ENCODE measurements around the gene KCNG3. TPM values are rescaled to one million over a fixed set of nuclear protein-coding genes. Genes with fewer than 3 reads are reported as not detected.

KCNG3 gene
- total and polyA plus RNA-seq, 2 of the 13 experiments (the other 11 are each of a cell fraction or from before 2014, with no cell fraction given), result 2.8 to 4.8 TPM

DNA sequence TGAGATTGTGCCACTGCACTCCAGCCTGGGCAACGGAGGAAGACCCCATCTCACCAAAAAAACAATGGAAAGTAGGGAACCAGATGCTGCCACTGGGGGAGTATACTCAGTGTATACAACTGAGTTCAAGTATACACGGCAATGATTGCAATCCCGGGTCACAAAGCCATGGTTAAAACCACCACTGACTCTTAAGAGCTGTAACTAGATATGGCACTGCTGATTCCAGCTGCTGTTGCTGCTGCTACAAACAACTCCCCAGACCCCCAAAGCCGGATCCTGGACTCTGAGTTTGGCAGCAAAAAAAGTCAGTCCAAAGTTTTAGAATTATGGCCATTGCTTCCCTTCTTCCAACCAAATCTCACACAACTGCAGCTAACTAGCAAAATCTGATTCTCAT lies 89.1 kb downstream of the KCNG3 start:
- intact Hi-C loops (cut with micrococcal nuclease; ENCODE audit: unreplicated experiment) (no loop called here), in situ Hi-C loops (cut with HindIII; ENCODE audit: extremely low pct_ligation_motif_present, low pct_unique_long_range_greater_than_20kb) (no loop called here)
- no peaks in the 10 kb centered on the region for H3K4me1 ChIP-seq (ENCODE audit: insufficient read depth, low read length)
- H3K27ac ChIP-seq (ENCODE audit: extremely low read length, insufficient read depth, low read length), result no peak overlapping the region
- H3K4me2 ChIP-seq (ENCODE audit: low read depth, low read length), result no peak overlapping the region
- WGBS (ENCODE audit: low lambda C conversion rate), result 39% methylated on average over 4 of the region's 4 CpGs
- FAIRE-seq, result no peak
- H3K27me3 ChIP-seq (ENCODE audit: control insufficient read depth in 1 of 2, insufficient read depth in 2 of 2, low read length in 2 of 2), result no peaks in the 10 kb centered on the region
- H3K9me3 ChIP-seq (ENCODE audit: low read length), result no peaks in the 10 kb centered on the region
- no peak overlapping the region for H3K4me3 ChIP-seq (replicated peaks in 1 of 3; ENCODE audit: insufficient read depth in 1 of 3, low read depth in 2 of 3, low read length in 3 of 3)
- no peaks in the 10 kb centered on the region for H3K79me2 ChIP-seq (ENCODE audit: insufficient read depth, low read length)
- no TSS peak for BruUV-seq (replicated peaks)
- no peak overlapping the region for H3K9ac ChIP-seq (ENCODE audit: insufficient read depth, low read depth, low read length)
- H2AFZ ChIP-seq (ENCODE audit: low read length), result no peak overlapping the region
- H4K20me1 ChIP-seq (ENCODE audit: insufficient read depth, low read length), result no peaks in the 10 kb centered on the region
- no peaks in the 10 kb centered on the region for H3K36me3 ChIP-seq (replicated peaks in 1 of 2; ENCODE audit: control insufficient read depth in 1 of 2, insufficient read depth in 2 of 2, low read length in 2 of 2)
- ATAC-seq, result no peak
- DNase-seq (ENCODE audit: low spot score), result no peak
- ChIA-PET CTCF (ENCODE audit: low intra/inter-chr PET ratio, low total read pairs) (no interaction called here), POLR2A (no interaction called here)
- no peak for TF ChIP-seq NCOA1 (CRISPR knock-in tag; IDR thresholded peaks at IDR 0.05)
- TF ChIP-seq, protein P1, sequence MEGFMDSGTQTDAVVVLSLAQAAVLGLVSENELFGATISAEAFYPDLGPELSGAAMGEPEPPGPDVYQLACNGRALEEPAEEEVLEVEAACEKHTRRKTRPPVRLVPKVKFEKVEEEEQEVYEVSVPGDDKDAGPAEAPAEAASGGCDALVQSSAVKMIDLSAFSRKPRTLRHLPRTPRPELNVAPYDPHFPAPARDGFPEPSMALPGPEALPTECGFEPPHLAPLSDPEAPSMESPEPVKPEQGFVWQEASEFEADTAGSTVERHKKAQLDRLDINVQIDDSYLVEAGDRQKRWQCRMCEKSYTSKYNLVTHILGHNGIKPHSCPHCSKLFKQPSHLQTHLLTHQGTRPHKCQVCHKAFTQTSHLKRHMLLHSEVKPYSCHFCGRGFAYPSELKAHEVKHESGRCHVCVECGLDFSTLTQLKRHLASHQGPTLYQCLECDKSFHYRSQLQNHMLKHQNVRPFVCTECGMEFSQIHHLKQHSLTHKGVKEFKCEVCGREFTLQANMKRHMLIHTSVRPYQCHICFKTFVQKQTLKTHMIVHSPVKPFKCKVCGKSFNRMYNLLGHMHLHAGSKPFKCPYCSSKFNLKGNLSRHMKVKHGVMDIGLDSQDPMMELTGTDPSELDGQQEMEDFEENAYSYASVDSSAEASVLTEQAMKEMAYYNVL (CRISPR knock-in tag; IDR thresholded peaks at IDR 0.05; ENCODE audit: borderline replicate concordance), result no peak
- TF ChIP-seq FOSL2 (CRISPR knock-in tag; IDR thresholded peaks at IDR 0.05), result no peak
- no peak for TF ChIP-seq KLF12 (CRISPR knock-in tag; IDR thresholded peaks at IDR 0.05; ENCODE audit: borderline replicate concordance)
- no peak for TF ChIP-seq KDM1A (CRISPR knock-in tag; IDR thresholded peaks at IDR 0.05)
- TF ChIP-seq SALL2 (CRISPR knock-in tag; IDR thresholded peaks at IDR 0.05), result no peak
- no peak for TF ChIP-seq GZF1 (CRISPR knock-in tag; IDR thresholded peaks at IDR 0.05)
- no peak for TF ChIP-seq ZBTB21 (CRISPR knock-in tag; IDR thresholded peaks at IDR 0.05)
- TF ChIP-seq RFX3 (CRISPR knock-in tag; IDR thresholded peaks at IDR 0.05), result no peak
- no peak for TF ChIP-seq MBD4 (IDR thresholded peaks at IDR 0.05; ENCODE audit: borderline replicate concordance, low read length)
- TF ChIP-seq, protein P2, sequence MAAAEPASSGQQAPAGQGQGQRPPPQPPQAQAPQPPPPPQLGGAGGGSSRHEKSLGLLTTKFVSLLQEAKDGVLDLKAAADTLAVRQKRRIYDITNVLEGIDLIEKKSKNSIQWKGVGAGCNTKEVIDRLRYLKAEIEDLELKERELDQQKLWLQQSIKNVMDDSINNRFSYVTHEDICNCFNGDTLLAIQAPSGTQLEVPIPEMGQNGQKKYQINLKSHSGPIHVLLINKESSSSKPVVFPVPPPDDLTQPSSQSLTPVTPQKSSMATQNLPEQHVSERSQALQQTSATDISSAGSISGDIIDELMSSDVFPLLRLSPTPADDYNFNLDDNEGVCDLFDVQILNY (CRISPR knock-in tag; conservative IDR thresholded peaks at IDR 0.05), result no peak
